B cell (primary cell): ENCODE data around the gene LZTS3. TPM values are rescaled to one million over a fixed set of nuclear protein-coding genes. Genes with fewer than 3 reads are reported as not detected.

ENCODE experiments used
- ATAC-seq: fragments of 200-7000 bp; cut with Tn5 transposase; one replicate; pipeline ENCODE4 v1.10.0; 2021; ENCODE audit warnings: low read depth, mild to moderate bottlenecking, moderate number of reproducible peaks, moderate library complexity
- CTCF ChIA-PET: fragments of 350-600 bp; sonication (Branson Sonifier 250); formaldehyde crosslinking; loops from one replicate; lab custom pipeline; 2021; ENCODE audit warnings: antibody characterized with exemption, inconsistent platforms; lab: Charles Lee
- POLR2A ChIA-PET: fragments of 350-600 bp; sonication (Branson Sonifier 250); formaldehyde crosslinking; loops from one replicate; lab custom pipeline; 2021; ENCODE audit warnings: antibody characterized with exemption; lab: Charles Lee
- DNase-seq: peaks from one replicate; pipeline ENCODE4 v3.0.0; 2013
- H2AFZ ChIP-seq: 2 replicates; pipeline ENCODE4 v1.6.1; 2012; ENCODE audit warnings: mild to moderate bottlenecking, low read depth, low read length; ENCODE audit not compliant: insufficient read depth, poor library complexity, severe bottlenecking
- H3K27ac ChIP-seq, 2 donors: 1 replicate in 1 of 2; 2 replicates in 1 of 2; pipeline ENCODE4 v1.5.1; 2012 to 2013; ENCODE audit warnings: low read length in 2 of 2, mild to moderate bottlenecking in 2 of 2, moderate library complexity in 1 of 2
- H3K27me3 ChIP-seq, 4 experiments: fragments of 200-600 bp in 1 of 4; sonication (generic) in 1 of 4; replicated peaks in 1 of 4; 1 replicate in 2 of 4; 2 replicates in 2 of 4; pipeline versions ENCODE4 v1.6.1 to v1.7.0; 2013 to 2016; ENCODE audit warnings: low read length in 3 of 4, mild to moderate bottlenecking in 2 of 4, mixed read lengths in 1 of 4, moderate library complexity in 1 of 4; ENCODE audit not compliant: insufficient read depth in 4 of 4, control insufficient read depth in 3 of 4; ENCODE audit errors: control extremely low read depth in 1 of 4
- H3K36me3 ChIP-seq, 2 experiments: replicated peaks in 1 of 2; 1 replicate in 1 of 2; 2 replicates in 1 of 2; pipeline versions ENCODE4 v1.6.1 to v1.7.1; 2013; ENCODE audit warnings: low read length in 1 of 2; ENCODE audit not compliant: insufficient read depth in 2 of 2, control insufficient read depth in 1 of 2; ENCODE audit errors: control extremely low read depth in 1 of 2, extremely low read depth in 1 of 2
- H3K4me1 ChIP-seq, 2 donors: fragments of 200-600 bp in 1 of 2; sonication (generic) in 1 of 2; 1 replicate in 1 of 2; 2 replicates in 1 of 2; pipeline versions ENCODE4 v1.5.1 to v1.6.1; 2013 to 2017; ENCODE audit warnings: low read length in 2 of 2; ENCODE audit not compliant: control insufficient read depth in 2 of 2, insufficient read depth in 2 of 2
- H3K4me2 ChIP-seq: replicated peaks from 2 replicates; pipeline ENCODE3; 2012; ENCODE audit warnings: mild to moderate bottlenecking, low read depth, low read length; ENCODE audit not compliant: poor library complexity, severe bottlenecking
- H3K4me3 ChIP-seq, 5 experiments: fragments of 200-600 bp in 1 of 5; sonication (generic) in 1 of 5; 1 replicate in 3 of 5; 2 replicates in 2 of 5; pipeline versions ENCODE4 v1.5.1 to v1.7.0; 2011 to 2016; ENCODE audit warnings: low read length in 4 of 5, mild to moderate bottlenecking in 4 of 5, low read depth in 2 of 5, control low read depth in 1 of 5, moderate library complexity in 1 of 5; ENCODE audit not compliant: insufficient read depth in 1 of 5; ENCODE audit errors: control extremely low read depth in 1 of 5, extremely low read depth in 1 of 5
- H3K79me2 ChIP-seq: fragments of 200-600 bp; sonication (generic); one replicate; pipeline ENCODE4 v1.6.0; 2016; ENCODE audit warnings: low read length; ENCODE audit not compliant: control insufficient read depth, insufficient read depth
- H3K9ac ChIP-seq: fragments of 200-600 bp; sonication (generic); 2 replicates; pipeline ENCODE4 v1.6.1; 2017; ENCODE audit warnings: mild to moderate bottlenecking, low read length, moderate library complexity
- H3K9me3 ChIP-seq, 3 donors: one replicate each; pipeline versions ENCODE4 v1.6.1 to v1.7.1; 2013; ENCODE audit warnings: low read length in 2 of 3; ENCODE audit not compliant: control insufficient read depth in 2 of 3, insufficient read depth in 1 of 3; ENCODE audit errors: control extremely low read depth in 1 of 3
- H4K20me1 ChIP-seq: 2 replicates; pipeline ENCODE4 v1.6.0; 2012; ENCODE audit warnings: mild to moderate bottlenecking, low read length; ENCODE audit not compliant: insufficient read depth, control insufficient read depth, poor library complexity, severe bottlenecking
- H3K27ac Mint-ChIP-seq: one replicate; pipeline ENCODE4 v1.8.0; 2021; ENCODE audit warnings: mixed read lengths
- H3K27me3 Mint-ChIP-seq: one replicate; pipeline ENCODE4 v1.8.0; 2021; ENCODE audit warnings: mixed read lengths
- H3K4me1 Mint-ChIP-seq: one replicate; pipeline ENCODE4 v1.8.0; 2021; ENCODE audit warnings: mixed read lengths
- H3K4me3 Mint-ChIP-seq: one replicate; pipeline ENCODE4 v1.8.0; 2021; ENCODE audit warnings: mixed read lengths
- H3K9me3 Mint-ChIP-seq: one replicate; pipeline ENCODE4 v1.8.0; 2022; ENCODE audit warnings: mixed read lengths; ENCODE audit not compliant: insufficient read depth
- CTCF ChIP-seq: fragments of 200-600 bp; IDR thresholded peaks from one replicate; pipeline ENCODE4 v1.8.0; 2022; ENCODE audit warnings: antibody characterized with exemption, mild to moderate bottlenecking
- EZH2 ChIP-seq: IDR thresholded peaks from 2 replicates; pipeline ENCODE4 v1.6.1; 2012; ENCODE audit warnings: borderline replicate concordance, low read depth, mild to moderate bottlenecking, moderate library complexity, low read length; ENCODE audit not compliant: insufficient read depth, poor library complexity, severe bottlenecking
- WGBS: methylation state at CpG from one replicate; pipeline ENCODE4 v1.1.5; 2013; ENCODE audit warnings: missing lambda C conversion rate; ENCODE audit not compliant: insufficient coverage; 5-methylcytosine and 5-hydroxymethylcytosine counted together
- intact Hi-C: fragments of 100-400 bp; cut with micrococcal nuclease; formaldehyde crosslinking; loops from one replicate; pipeline ENCODE4 v1.10.0; 2022
- polyA plus RNA-seq: library from polyadenylated mRNA; depleted of rRNA; stranded (reverse); fragments of >200 nt; gene quantifications from 2 replicates; pipeline ENCODE4 v1.2.3, GENCODE V29; 2012
- total RNA-seq, 2 donors: library from RNA; stranded (reverse); fragments of 120-200 nt in 1 of 2; gene quantifications; 1 replicate in 1 of 2; 2 replicates in 1 of 2; pipeline versions ENCODE4 v1.2.3 to v1.2.4, GENCODE V29; 2013 to 2022

The LZTS3 gene
- total and polyA plus RNA-seq, 2 donors (not counting 1 experiment from before 2014, with no cell fraction given), result 2.3 to 5.1 TPM

DNA sequence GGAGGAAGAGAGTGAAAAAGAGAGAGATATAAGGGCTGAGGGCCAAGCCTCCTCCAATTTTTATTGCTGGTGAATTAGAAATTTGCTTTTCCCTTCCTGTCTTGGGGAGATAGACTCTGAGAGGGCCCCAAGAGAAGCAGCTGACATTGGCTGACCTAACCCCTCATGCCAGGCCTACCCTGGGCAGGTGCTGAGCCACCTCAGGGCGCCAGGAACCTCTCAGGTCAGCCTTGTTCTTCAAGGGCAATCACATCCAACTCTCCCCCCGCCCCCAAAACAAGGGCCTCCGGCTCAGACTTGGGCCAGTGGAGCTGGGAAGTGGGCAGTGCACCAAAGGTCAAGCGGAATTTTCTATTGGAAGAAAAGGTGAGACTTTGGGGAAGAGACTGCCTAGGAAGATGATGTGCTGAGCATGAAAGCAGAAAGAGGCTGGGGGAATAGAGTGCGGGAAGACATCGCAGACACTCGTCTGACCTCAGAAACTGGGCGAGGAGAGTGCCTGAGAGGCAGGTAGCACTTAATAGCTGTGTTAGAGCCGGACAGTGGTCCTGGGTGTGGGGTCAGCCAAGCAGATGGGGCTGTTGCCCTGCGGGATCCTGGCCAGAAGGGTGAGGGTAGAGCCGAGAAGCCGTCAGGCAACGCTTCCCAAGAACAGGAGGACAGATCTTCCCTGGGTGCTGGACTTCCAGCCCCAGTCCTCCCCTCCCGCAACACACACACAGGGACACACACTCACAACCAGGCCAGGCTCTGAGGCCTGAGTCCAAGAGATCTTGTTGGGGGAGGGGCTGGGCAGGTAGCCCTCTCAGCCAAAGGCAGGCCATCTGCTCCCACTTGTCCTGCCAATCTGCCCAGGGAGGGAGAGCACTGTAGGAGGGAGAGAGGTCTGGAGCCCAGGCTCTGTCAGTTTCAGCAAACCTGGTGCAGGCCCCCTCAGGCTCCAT lies 10.0 kb downstream of the LZTS3 start:
- TF ChIP-seq EZH2 (no peak), CTCF (no peak)
- Histone ChIP-seq H3K27ac (no peak overlapping the region), H3K4me3 (no peak overlapping the region), H3K4me1 (peaks cover 20 to 24% of the 10 kb centered on the region in 2 donors), H3K9ac (no peak overlapping the region), H4K20me1 (peaks cover 12% of the 10 kb centered on the region), H3K36me3 (no peaks in the 10 kb centered on the region), H3K79me2 (peaks cover 24% of the 10 kb centered on the region), H3K27me3 (peaks cover 0 to 39% (median 13%) of the 10 kb centered on the region in 4 experiments), H2AFZ (no peak overlapping the region), H3K9me3 (peaks cover 0 to 4% (median 0%) of the 10 kb centered on the region in 3 donors), H3K4me2 (no peak overlapping the region)
- DNase-seq, result peak; percentile 26
- Mint-ChIP-seq H3K27ac (no peak overlapping the region), H3K4me3 (no peak overlapping the region), H3K27me3 (peaks cover 11% of the 10 kb centered on the region), H3K9me3 (no peaks in the 10 kb centered on the region), H3K4me1 (peaks cover 16% of the 10 kb centered on the region)
- 92% methylated on average over 7 of the region's 14 CpGs for WGBS
- ChIA-PET POLR2A (no interaction called here), CTCF (no interaction called here)
- no peak for ATAC-seq
- intact Hi-C loops, result no loop called here

DNA sequence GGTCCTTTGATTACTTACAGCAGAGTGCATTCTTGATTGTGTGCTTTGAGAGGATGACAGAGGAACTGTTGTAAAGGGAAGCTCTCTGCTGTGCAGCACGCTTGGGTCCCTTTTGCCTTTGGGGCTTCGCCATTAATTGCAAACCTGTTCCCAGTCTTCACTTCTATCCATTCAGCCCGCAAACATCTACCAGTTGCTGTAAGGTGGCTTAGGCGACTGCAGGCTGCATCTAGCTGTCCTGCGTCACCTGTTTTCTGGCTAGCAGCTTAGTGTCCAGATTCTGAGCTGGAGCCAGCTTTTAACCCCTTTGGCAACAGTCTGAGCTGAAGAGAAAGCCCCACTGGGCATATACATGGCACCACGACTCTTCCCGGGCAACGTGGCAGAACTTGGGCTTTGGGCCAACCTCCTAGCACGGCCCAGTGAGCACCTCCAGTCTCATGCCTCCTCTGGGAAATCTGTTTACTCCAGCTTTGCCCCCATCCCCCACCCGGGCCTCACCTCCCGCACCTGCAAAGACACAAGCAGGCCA lies 11.2 kb downstream of the LZTS3 start:
- Mint-ChIP-seq H3K4me3 (peak overlapping the region; percentile 26), H3K4me1 (peaks cover 26% of the 10 kb centered on the region), H3K27me3 (peaks cover 5% of the 10 kb centered on the region), H3K9me3 (no peaks in the 10 kb centered on the region), H3K27ac (no peak overlapping the region)
- H3K79me2 ChIP-seq, result peaks cover 36% of the 10 kb centered on the region
- H2AFZ ChIP-seq, result no peak overlapping the region
- DNase-seq (peak; percentile 26), ATAC-seq (no peak)
- H3K9me3 ChIP-seq, result peaks cover 0 to 4% (median 0%) of the 10 kb centered on the region in 3 donors
- H3K27ac ChIP-seq, result no peak overlapping the region
- ChIA-PET POLR2A (no interaction called here), CTCF (no interaction called here)
- intact Hi-C loops, result no loop called here
- no peak overlapping the region for H3K4me3 ChIP-seq
- no peak overlapping the region for H3K9ac ChIP-seq
- peaks cover 0 to 27% (median 5%) of the 10 kb centered on the region in 4 experiments for H3K27me3 ChIP-seq
- H3K4me2 ChIP-seq, result no peak overlapping the region
- peaks cover 19 to 28% of the 10 kb centered on the region in 2 donors for H3K4me1 ChIP-seq
- WGBS, result 58% methylated on average over 9 of the region's 11 CpGs
- TF ChIP-seq CTCF, result no peak
- no peaks in the 10 kb centered on the region for H3K36me3 ChIP-seq
- H4K20me1 ChIP-seq, result peaks cover 17% of the 10 kb centered on the region
